HUES6 (cell line): Measurements from ENCODE around the gene SMIM1.
A peak's percentile ranks its signal among the peaks of the same experiment; 100 is the strongest.

Experiments used
- H3K27ac ChIP-seq: 2 replicates; pipeline ENCODE4 v1.7.0; 2013; ENCODE audit warnings: low read depth, mild to moderate bottlenecking, low read length, inconsistent platforms
- H3K27me3 ChIP-seq: 2 replicates; pipeline ENCODE4 v1.6.1; 2013; ENCODE audit warnings: low read length; ENCODE audit not compliant: control insufficient read depth, insufficient read depth
- H3K36me3 ChIP-seq: 2 replicates; pipeline ENCODE4 v1.6.1; 2013; ENCODE audit warnings: low read length; ENCODE audit not compliant: control insufficient read depth, insufficient read depth
- H3K4me1 ChIP-seq: 2 replicates; pipeline ENCODE4 v1.6.1; 2013; ENCODE audit warnings: low read length; ENCODE audit not compliant: control insufficient read depth, insufficient read depth
- H3K4me3 ChIP-seq: 2 replicates; pipeline ENCODE4 v1.5.1; 2013; ENCODE audit warnings: low read depth, low read length
- H3K9ac ChIP-seq: one replicate; pipeline ENCODE4 v1.6.1; 2013; ENCODE audit warnings: mild to moderate bottlenecking, low read length
- H3K9me3 ChIP-seq: 2 replicates; pipeline ENCODE4 v1.6.1; 2013; ENCODE audit warnings: low read depth, low read length; ENCODE audit not compliant: control insufficient read depth, insufficient read depth

The SMIM1 gene

GRCh38 chr1:3731583-3732433 lies 40.7 kb upstream of the SMIM1 start:
- Histone ChIP-seq H3K9me3 (no peaks in the 10 kb centered on the region), H3K9ac (no peak overlapping the region), H3K4me3 (no peak overlapping the region), H3K4me1 (peaks cover 13% of the 10 kb centered on the region; the same call in 1 of the 2 replicates), H3K27ac (no peak overlapping the region), H3K36me3 (peaks cover 15% of the 10 kb centered on the region), H3K27me3 (peaks cover 16% of the 10 kb centered on the region; the same call in 1 of the 2 replicates)

GRCh38 chr1:3732434-3733093 lies 40.0 kb upstream of the SMIM1 start:
- Histone ChIP-seq H3K9me3 (no peaks in the 10 kb centered on the region), H3K27me3 (peaks cover 14% of the 10 kb centered on the region; the same call in 1 of the 2 replicates), H3K4me3 (peak overlapping the region; percentile 42), H3K4me1 (peaks cover 13% of the 10 kb centered on the region; the same call in 1 of the 2 replicates), H3K27ac (no peak overlapping the region), H3K9ac (peak overlapping the region; percentile 7), H3K36me3 (peaks cover 22% of the 10 kb centered on the region)

- Histone ChIP-seq H3K9me3 (no peaks in the 10 kb centered on the region), H3K4me3 (peak overlapping the region; percentile 42), H3K9ac (peak overlapping the region; percentile 7), H3K27me3 (peaks cover 7% of the 10 kb centered on the region; the same call in 1 of the 2 replicates), H3K27ac (no peak overlapping the region), H3K4me1 (peaks cover 13% of the 10 kb centered on the region; the same call in 1 of the 2 replicates), H3K36me3 (peaks cover 28% of the 10 kb centered on the region)
Observed at GRCh38 chr1:3733094-3733882, 39.3 kb upstream of the SMIM1 start.

- Histone ChIP-seq H3K36me3 (peaks cover 36% of the 10 kb centered on the region), H3K9me3 (no peaks in the 10 kb centered on the region), H3K9ac (no peak overlapping the region), H3K27ac (no peak overlapping the region), H3K4me3 (no peak overlapping the region), H3K4me1 (peaks cover 13% of the 10 kb centered on the region; the same call in 1 of the 2 replicates), H3K27me3 (peaks cover under 1% of the 10 kb centered on the region; the same call in 1 of the 2 replicates)
Observed at GRCh38 chr1:3733883-3734589, 38.5 kb upstream of the SMIM1 start.

GRCh38 chr1:3734602-3735001 lies 37.9 kb upstream of the SMIM1 start:
- Histone ChIP-seq H3K27me3 (no peaks in the 10 kb centered on the region), H3K9ac (no peak overlapping the region), H3K27ac (no peak overlapping the region), H3K36me3 (peaks cover 41% of the 10 kb centered on the region), H3K9me3 (no peaks in the 10 kb centered on the region), H3K4me1 (peaks cover 13% of the 10 kb centered on the region; the same call in 1 of the 2 replicates), H3K4me3 (no peak overlapping the region)

GRCh38 chr1:3735027-3735681 lies 37.4 kb upstream of the SMIM1 start:
- H3K27ac ChIP-seq = no peak overlapping the region
- H3K9me3 ChIP-seq = no peaks in the 10 kb centered on the region
- no peak overlapping the region for H3K9ac ChIP-seq
- no peaks in the 10 kb centered on the region for H3K27me3 ChIP-seq
- H3K36me3 ChIP-seq = peaks cover 47% of the 10 kb centered on the region
- peaks cover 13% of the 10 kb centered on the region; the same call in 1 of the 2 replicates for H3K4me1 ChIP-seq
- H3K4me3 ChIP-seq = no peak overlapping the region

- Histone ChIP-seq H3K27me3 (no peaks in the 10 kb centered on the region), H3K27ac (no peak overlapping the region), H3K4me3 (no peak overlapping the region), H3K9ac (no peak overlapping the region), H3K36me3 (peaks cover 51% of the 10 kb centered on the region), H3K9me3 (no peaks in the 10 kb centered on the region), H3K4me1 (peaks cover 13% of the 10 kb centered on the region; the same call in 1 of the 2 replicates)
Observed at GRCh38 chr1:3735688-3736087, 36.9 kb upstream of the SMIM1 start.

GRCh38 chr1:3736131-3736561 lies 36.4 kb upstream of the SMIM1 start:
- Histone ChIP-seq H3K36me3 (peaks cover 56% of the 10 kb centered on the region), H3K27ac (no peak overlapping the region), H3K4me1 (peaks cover 13% of the 10 kb centered on the region; the same call in 1 of the 2 replicates), H3K4me3 (no peak overlapping the region), H3K9me3 (no peaks in the 10 kb centered on the region), H3K27me3 (no peaks in the 10 kb centered on the region), H3K9ac (no peak overlapping the region)

GRCh38 chr1:3736708-3737107 lies 35.8 kb upstream of the SMIM1 start:
- Histone ChIP-seq H3K4me3 (no peak overlapping the region), H3K36me3 (peaks cover 61% of the 10 kb centered on the region), H3K27me3 (no peaks in the 10 kb centered on the region), H3K9me3 (no peaks in the 10 kb centered on the region), H3K9ac (no peak overlapping the region), H3K4me1 (peaks cover 13% of the 10 kb centered on the region; the same call in 1 of the 2 replicates), H3K27ac (no peak overlapping the region)

- H3K4me3 ChIP-seq = no peak overlapping the region
- no peak overlapping the region for H3K9ac ChIP-seq
- H3K4me1 ChIP-seq = peaks cover 3% of the 10 kb centered on the region; the same call in 1 of the 2 replicates
- no peaks in the 10 kb centered on the region for H3K9me3 ChIP-seq
- no peaks in the 10 kb centered on the region for H3K27me3 ChIP-seq
- H3K36me3 ChIP-seq = peaks cover 77% of the 10 kb centered on the region
- H3K27ac ChIP-seq = no peak overlapping the region
Observed at GRCh38 chr1:3738943-3739342, 33.6 kb upstream of the SMIM1 start.
